ENCODE data around the gene S100A4.

S100A4 gene

DNA sequence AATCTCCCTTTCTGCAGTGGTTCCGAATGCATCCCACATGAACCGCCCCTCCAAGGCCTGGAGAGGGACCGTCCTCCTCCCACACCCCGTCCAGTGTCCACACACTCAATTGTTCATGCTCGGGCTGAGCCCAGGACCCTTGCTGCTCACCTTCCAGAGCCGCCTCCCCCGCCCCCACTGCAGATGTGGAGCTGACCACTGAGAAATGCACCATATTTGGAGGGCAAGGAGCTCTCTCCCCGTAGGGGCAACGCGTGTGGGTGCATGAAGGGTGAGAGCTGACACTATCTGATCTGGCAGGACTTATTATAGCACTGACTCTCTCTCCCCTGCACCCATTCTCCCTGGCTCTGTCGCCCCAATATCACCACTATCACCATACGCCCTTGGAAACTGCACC is 7.5 kb upstream of the S100A4 start:
- no peak for DNase-seq (ENCODE audit: low read depth)
- TF ChIP-seq, protein P1, sequence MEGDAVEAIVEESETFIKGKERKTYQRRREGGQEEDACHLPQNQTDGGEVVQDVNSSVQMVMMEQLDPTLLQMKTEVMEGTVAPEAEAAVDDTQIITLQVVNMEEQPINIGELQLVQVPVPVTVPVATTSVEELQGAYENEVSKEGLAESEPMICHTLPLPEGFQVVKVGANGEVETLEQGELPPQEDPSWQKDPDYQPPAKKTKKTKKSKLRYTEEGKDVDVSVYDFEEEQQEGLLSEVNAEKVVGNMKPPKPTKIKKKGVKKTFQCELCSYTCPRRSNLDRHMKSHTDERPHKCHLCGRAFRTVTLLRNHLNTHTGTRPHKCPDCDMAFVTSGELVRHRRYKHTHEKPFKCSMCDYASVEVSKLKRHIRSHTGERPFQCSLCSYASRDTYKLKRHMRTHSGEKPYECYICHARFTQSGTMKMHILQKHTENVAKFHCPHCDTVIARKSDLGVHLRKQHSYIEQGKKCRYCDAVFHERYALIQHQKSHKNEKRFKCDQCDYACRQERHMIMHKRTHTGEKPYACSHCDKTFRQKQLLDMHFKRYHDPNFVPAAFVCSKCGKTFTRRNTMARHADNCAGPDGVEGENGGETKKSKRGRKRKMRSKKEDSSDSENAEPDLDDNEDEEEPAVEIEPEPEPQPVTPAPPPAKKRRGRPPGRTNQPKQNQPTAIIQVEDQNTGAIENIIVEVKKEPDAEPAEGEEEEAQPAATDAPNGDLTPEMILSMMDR (IDR thresholded peaks at IDR 0.05; ENCODE audit: control insufficient read depth, extremely low read depth, insufficient read depth) = no peak

DNA sequence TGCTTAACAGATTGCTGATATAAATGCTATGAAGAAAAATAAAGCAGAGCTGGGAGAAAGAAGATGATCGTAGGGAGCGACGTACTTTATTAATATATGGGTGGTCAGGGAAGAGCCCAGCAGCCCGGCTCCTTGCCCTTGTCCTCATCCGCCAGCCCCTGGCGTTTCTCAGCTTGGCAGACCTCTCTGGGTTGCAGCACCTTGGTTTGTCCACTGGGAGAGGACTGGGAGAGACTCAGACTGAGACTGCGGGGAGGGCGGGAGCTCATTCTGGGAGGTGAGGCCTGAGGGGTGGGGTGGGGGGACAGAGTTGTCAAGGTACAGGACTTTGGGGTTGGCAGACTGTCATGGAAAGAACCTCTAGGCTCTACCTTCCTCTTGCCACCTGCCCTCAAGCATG is 6.7 kb upstream of the S100A4 start:
- DNase-seq (ENCODE audit: low read depth) = no peak
- no peak overlapping the region for H3K4me3 ChIP-seq (ENCODE audit: low read depth, low read length)
- TF ChIP-seq, protein P1 (IDR thresholded peaks at IDR 0.05; ENCODE audit: control insufficient read depth, extremely low read depth, insufficient read depth) = no peak

More for the DNA sequence above, 7.5 kb upstream of the S100A4 start:
- no peak overlapping the region for H3K4me3 ChIP-seq (ENCODE audit: low read depth, low read length)

DNA sequence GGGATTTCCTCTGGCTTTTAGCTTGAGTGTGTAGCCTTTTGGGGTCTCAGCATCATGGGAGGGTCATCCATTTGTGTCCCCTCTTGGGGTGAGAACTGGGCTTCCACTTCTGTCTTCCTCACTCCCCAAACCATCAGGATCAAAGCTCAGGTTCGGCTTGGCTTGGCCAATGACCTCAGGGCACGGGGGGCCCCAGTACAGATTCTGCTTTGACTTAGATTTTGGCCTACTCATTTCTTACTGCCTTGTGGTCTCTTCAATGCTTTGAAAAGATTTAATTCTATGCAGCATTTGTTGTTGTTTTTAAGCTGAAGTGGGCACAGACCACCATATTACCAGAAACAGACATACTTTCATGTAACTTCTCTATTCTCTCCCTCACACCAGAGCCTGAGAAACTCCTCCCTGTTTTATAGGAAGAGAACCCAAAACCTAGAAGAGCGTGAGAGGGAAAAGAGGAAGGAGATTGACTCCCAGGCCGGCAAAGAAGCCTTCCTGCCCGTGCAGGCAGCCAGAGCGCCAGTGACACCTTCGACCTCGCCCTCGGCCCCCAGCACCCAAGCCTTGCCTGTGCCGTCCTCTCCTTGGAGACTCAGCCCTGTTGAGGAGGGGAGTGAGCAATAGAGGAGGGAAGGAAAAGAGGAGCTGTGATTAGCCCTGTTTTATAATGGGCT is 5.4 kb upstream of the S100A4 start:
- TF ChIP-seq, protein P1 (IDR thresholded peaks at IDR 0.05; ENCODE audit: control insufficient read depth, extremely low read depth, insufficient read depth) = no peak
- H3K4me3 ChIP-seq (ENCODE audit: low read depth, low read length) = no peak overlapping the region

DNA sequence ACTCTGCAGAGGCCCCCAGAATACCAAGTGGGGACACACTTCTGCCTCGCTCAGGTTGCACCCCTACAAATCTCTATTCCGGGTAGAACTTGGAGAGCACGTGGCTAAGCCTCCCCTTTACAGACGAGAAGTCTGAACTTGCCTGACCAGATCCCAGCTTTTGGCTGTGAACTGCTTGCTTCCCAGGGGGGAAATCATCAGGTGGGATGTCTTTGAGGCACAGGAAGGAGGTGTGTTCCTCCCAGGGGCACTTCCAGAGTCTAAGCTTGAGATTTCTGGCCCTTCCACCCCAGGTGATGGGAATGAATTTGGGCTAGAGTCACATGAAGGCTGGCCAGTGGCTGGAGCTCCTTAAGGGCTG is 4.8 kb upstream of the S100A4 start:
- no peak for DNase-seq (ENCODE audit: low read depth)
- TF ChIP-seq, protein P1 (IDR thresholded peaks at IDR 0.05; ENCODE audit: control insufficient read depth, extremely low read depth, insufficient read depth) = no peak
- H3K4me3 ChIP-seq (ENCODE audit: low read depth, low read length) = no peak overlapping the region

More for the DNA sequence above, 5.4 kb upstream of the S100A4 start:
- DNase-seq (ENCODE audit: low read depth) = no peak

DNA sequence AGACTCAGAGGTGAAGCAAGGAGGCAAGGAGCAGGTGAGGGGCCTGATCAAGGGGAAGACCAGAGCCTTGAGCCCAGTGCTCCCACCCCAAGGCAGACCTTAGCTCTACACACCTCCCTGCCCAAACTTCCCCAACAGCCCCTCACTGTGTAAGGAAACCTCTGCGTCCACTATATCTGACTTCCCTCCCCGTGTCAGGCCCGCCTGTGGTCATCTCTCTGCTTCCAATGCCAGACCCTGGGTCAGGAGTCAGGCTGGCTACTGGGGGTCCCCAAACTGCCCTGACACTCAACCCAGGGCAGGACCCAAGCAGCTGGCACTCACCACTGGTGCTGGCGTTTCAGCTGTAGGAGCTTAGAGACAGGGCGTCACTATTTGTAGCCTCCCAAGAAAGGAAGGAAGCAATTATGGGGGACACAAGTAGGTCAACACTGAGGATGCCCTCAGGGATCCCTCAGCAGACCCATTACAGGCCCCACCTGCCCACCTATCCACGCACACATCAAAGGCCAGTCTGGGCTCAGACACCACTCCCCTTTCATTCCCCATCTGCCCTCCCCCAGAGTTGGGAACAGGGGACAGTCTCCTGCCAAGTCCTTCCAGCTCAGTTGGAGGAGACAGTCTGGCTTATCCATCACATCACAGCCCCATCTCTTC is 4.3 kb upstream of the S100A4 start:
- no peak overlapping the region for H3K4me3 ChIP-seq (ENCODE audit: low read depth, low read length)
- TF ChIP-seq, protein P1 (IDR thresholded peaks at IDR 0.05; ENCODE audit: control insufficient read depth, extremely low read depth, insufficient read depth) = no peak
- no peak for DNase-seq (ENCODE audit: low read depth)

DNA sequence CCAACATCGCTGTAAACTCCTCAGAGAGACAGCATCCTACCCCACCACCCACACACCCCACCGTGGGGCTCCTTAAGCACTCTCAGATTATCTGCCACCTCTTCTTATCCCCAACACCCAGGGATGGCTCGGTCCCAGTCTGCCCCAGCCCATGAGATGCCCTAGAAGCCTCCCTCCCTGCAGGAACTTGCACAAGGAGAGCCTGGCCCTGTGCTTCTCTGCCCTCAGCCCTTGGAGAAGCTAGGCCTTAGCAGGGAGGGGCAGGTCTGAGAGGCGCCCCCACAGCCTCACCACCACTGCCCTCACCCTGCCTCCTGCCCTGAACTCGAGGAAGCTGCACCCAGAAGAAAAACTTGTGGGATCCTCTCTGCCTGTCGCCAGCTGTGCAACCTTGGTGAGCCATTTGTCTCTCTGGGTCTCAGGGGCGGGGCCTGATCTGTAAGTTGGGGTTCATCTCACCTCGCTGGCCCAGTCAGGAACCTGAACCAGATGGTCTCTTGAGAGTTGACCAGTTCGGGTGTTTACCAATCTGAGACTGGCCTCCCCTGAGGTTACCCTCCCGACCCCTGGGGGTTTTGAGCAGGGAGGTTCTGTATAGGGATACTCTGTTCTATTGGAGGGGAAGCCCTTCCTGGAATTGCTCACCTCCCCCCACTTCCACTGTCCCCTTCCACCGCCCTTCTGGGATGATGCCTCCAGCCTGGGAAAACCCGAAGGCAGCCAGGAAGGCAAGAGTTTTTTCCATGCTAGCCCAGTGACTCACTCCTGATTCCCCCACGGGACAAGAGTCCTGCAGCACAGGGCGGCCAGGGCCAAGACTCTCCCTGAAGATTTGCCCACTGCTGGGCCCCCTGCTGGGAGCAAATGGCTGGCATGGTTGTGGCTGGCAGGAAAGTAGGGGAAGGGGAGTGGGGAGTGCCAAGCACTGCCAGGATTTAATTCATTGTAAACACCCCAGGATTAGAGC is 3.4 kb upstream of the S100A4 start, which contains the start of gene S100A3:
Gene S100A3 (minus strand): TSS at position 537 of the 967 bp plus-strand sequence. CDS start 773 bp downstream, outside the sequence.
- no peak within 1 kb of the TSS for H3K4me3 ChIP-seq (ENCODE audit: low read depth, low read length)
- DNase-seq (ENCODE audit: low read depth) = no peak
- TF ChIP-seq, protein P1 (IDR thresholded peaks at IDR 0.05; ENCODE audit: control insufficient read depth, extremely low read depth, insufficient read depth) = no peak

Measured in LNCaP clone FGC (cell line).